Measurements from ENCODE around the gene RGS7.

DNA sequence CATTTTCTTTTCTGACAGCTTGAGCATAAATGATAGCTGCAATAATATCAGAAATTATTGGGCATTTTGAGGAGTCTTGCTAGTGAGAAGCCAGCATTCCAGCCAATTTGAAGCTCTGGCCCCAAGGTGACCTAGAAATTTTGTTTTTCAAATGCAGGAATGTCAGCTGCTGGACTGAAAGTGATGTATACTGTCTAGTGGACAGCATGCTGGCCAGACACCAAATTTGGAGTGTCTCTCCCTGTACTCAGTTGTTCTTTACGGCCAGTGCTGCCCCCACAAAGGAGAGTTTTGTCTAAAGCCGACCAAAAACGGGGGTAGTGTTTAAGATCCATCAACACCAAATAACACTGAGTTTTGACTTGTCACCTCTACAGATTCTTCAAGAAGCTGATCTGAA lies 5.2 kb downstream of the RGS7 start:
- TF ChIP-seq, protein P1, sequence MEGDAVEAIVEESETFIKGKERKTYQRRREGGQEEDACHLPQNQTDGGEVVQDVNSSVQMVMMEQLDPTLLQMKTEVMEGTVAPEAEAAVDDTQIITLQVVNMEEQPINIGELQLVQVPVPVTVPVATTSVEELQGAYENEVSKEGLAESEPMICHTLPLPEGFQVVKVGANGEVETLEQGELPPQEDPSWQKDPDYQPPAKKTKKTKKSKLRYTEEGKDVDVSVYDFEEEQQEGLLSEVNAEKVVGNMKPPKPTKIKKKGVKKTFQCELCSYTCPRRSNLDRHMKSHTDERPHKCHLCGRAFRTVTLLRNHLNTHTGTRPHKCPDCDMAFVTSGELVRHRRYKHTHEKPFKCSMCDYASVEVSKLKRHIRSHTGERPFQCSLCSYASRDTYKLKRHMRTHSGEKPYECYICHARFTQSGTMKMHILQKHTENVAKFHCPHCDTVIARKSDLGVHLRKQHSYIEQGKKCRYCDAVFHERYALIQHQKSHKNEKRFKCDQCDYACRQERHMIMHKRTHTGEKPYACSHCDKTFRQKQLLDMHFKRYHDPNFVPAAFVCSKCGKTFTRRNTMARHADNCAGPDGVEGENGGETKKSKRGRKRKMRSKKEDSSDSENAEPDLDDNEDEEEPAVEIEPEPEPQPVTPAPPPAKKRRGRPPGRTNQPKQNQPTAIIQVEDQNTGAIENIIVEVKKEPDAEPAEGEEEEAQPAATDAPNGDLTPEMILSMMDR (IDR thresholded peaks at IDR 0.05; ENCODE audit: poor library complexity) = no peak
- TF ChIP-seq EZH2 (IDR thresholded peaks at IDR 0.05; ENCODE audit: borderline replicate concordance) = no peak

Data from hepatocyte (in vitro differentiated cells).